ENCODE data around the gene CADPS.

Gene CADPS

GRCh38 chr3:62548528-62549205 is 326.5 kb downstream of the CADPS start:
- Histone ChIP-seq H3K9me3 (no peaks in the 10 kb centered on the region), H3K4me3 (ENCODE audit: low read depth, low read length) (no peak overlapping the region), H3K36me3 (no peaks in the 10 kb centered on the region), H3K4me1 (no peaks in the 10 kb centered on the region), H3K27me3 (no peaks in the 10 kb centered on the region)
- TF ChIP-seq, protein P1, sequence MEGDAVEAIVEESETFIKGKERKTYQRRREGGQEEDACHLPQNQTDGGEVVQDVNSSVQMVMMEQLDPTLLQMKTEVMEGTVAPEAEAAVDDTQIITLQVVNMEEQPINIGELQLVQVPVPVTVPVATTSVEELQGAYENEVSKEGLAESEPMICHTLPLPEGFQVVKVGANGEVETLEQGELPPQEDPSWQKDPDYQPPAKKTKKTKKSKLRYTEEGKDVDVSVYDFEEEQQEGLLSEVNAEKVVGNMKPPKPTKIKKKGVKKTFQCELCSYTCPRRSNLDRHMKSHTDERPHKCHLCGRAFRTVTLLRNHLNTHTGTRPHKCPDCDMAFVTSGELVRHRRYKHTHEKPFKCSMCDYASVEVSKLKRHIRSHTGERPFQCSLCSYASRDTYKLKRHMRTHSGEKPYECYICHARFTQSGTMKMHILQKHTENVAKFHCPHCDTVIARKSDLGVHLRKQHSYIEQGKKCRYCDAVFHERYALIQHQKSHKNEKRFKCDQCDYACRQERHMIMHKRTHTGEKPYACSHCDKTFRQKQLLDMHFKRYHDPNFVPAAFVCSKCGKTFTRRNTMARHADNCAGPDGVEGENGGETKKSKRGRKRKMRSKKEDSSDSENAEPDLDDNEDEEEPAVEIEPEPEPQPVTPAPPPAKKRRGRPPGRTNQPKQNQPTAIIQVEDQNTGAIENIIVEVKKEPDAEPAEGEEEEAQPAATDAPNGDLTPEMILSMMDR (IDR thresholded peaks at IDR 0.05; ENCODE audit: low read depth, low read length), result no peak
- DNase-seq, result no peak

GRCh38 chr3:62546266-62546665 is 328.9 kb downstream of the CADPS start:
- DNase-seq, result no peak
- H3K9me3 ChIP-seq, result no peaks in the 10 kb centered on the region
- H3K27me3 ChIP-seq, result no peaks in the 10 kb centered on the region
- no peak overlapping the region for H3K4me3 ChIP-seq (ENCODE audit: low read depth, low read length)
- H3K4me1 ChIP-seq, result no peaks in the 10 kb centered on the region
- TF ChIP-seq, protein P1 (IDR thresholded peaks at IDR 0.05; ENCODE audit: low read depth, low read length), result no peak
- H3K36me3 ChIP-seq, result no peaks in the 10 kb centered on the region

GRCh38 chr3:62542185-62542584 is 333.0 kb downstream of the CADPS start:
- 0 out of 2 replicates have a peak, but pooled peaks cover 5% of the 10 kb centered on the region for H3K4me1 ChIP-seq

DNA sequence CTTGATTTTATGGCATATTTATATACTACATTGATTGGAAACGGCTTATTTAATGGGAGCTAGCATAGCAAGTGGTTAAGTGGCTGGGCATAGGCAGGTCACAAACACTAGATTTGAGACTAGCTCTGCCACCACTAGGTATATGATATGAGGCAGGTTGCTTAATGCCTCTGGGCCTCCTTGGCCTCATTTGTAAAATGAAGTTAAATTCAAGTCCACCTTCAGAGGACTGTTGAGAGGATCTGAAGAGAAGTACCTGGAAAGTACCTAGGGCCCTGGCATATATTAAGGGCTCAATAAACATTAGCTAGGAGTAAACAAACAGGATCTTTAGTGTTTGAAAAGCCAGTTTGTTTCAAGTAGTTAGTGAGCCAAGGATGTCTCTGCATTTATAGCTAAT is 335.5 kb downstream of the CADPS start:
- peaks cover 15% of the 10 kb centered on the region; the same call in 1 of the 2 replicates for H3K4me1 ChIP-seq
- H3K27me3 ChIP-seq, result no peaks in the 10 kb centered on the region
- H3K4me3 ChIP-seq (ENCODE audit: low read depth, low read length), result no peak overlapping the region
- TF ChIP-seq, protein P1 (IDR thresholded peaks at IDR 0.05; ENCODE audit: low read depth, low read length), result no peak
- no peaks in the 10 kb centered on the region for H3K9me3 ChIP-seq
- H3K36me3 ChIP-seq, result no peaks in the 10 kb centered on the region
- no peak for DNase-seq

More at GRCh38 chr3:62542185-62542584, 333.0 kb downstream of the CADPS start:
- H3K27me3 ChIP-seq, result no peaks in the 10 kb centered on the region
- no peak for DNase-seq
- TF ChIP-seq, protein P1 (IDR thresholded peaks at IDR 0.05; ENCODE audit: low read depth, low read length), result no peak
- no peaks in the 10 kb centered on the region for H3K9me3 ChIP-seq
- no peak overlapping the region for H3K4me3 ChIP-seq (ENCODE audit: low read depth, low read length)
- no peaks in the 10 kb centered on the region for H3K36me3 ChIP-seq

GRCh38 chr3:62538691-62539356 is 336.4 kb downstream of the CADPS start:
- Histone ChIP-seq H3K4me3 (ENCODE audit: low read depth, low read length) (no peak overlapping the region), H3K27me3 (no peaks in the 10 kb centered on the region), H3K9me3 (no peaks in the 10 kb centered on the region), H3K4me1 (peaks cover 18% of the 10 kb centered on the region; the same call in 1 of the 2 replicates), H3K36me3 (no peaks in the 10 kb centered on the region)
- TF ChIP-seq, protein P1 (IDR thresholded peaks at IDR 0.05; ENCODE audit: low read depth, low read length), result no peak
- DNase-seq, result no peak

- Histone ChIP-seq H3K27me3 (no peaks in the 10 kb centered on the region), H3K4me3 (ENCODE audit: low read depth, low read length) (no peak overlapping the region), H3K9me3 (no peaks in the 10 kb centered on the region), H3K4me1 (peaks cover 19% of the 10 kb centered on the region), H3K36me3 (no peaks in the 10 kb centered on the region)
- no peak for DNase-seq
- TF ChIP-seq, protein P1 (IDR thresholded peaks at IDR 0.05; ENCODE audit: low read depth, low read length), result no peak
Observed at GRCh38 chr3:62534326-62534725, 340.9 kb downstream of the CADPS start.

Data from BE2C (cell line).